ENCODE results near the gene PLCH2.

PLCH2 gene

GRCh38 chr1:2445162-2445822, 30.8 kb upstream of the PLCH2 start:
- Histone ChIP-seq H3K4me3 (ENCODE audit: low read length) (no peak overlapping the region), H3K4me1 (ENCODE audit: control insufficient read depth, low read length) (no peaks in the 10 kb centered on the region), H3K36me3 (ENCODE audit: control insufficient read depth, low read length) (no peaks in the 10 kb centered on the region), H3K27ac (ENCODE audit: low read depth, low read length) (no peak overlapping the region), H4K20me1 (ENCODE audit: control insufficient read depth, insufficient read depth, low read depth, low read length) (no peaks in the 10 kb centered on the region), H3K9me3 (ENCODE audit: control insufficient read depth, insufficient read depth, low read length) (no peaks in the 10 kb centered on the region), H3K4me2 (ENCODE audit: low read length) (no peak overlapping the region), H3F3A (ENCODE audit: control insufficient read depth, insufficient read depth) (no peaks in the 10 kb centered on the region), H3K9me2 (replicated peaks; ENCODE audit: control insufficient read depth, low read length) (no peaks in the 10 kb centered on the region), H3K79me2 (ENCODE audit: control insufficient read depth, low read length) (no peaks in the 10 kb centered on the region), H3K27me3 (ENCODE audit: control insufficient read depth, low read length) (no peaks in the 10 kb centered on the region)
- TF ChIP-seq EZH2phosphoT487 (IDR thresholded peaks at IDR 0.05; ENCODE audit: borderline replicate concordance, low read length) (no peak), CTCF (IDR thresholded peaks at IDR 0.05; ENCODE audit: low read depth, low read length, poor library complexity, severe bottlenecking) (no peak)

- H3K27ac ChIP-seq (ENCODE audit: low read depth, low read length), result no peak overlapping the region
- no peaks in the 10 kb centered on the region for H3F3A ChIP-seq (ENCODE audit: control insufficient read depth, insufficient read depth)
- no peaks in the 10 kb centered on the region for H3K9me3 ChIP-seq (ENCODE audit: control insufficient read depth, insufficient read depth, low read length)
- H3K4me3 ChIP-seq (ENCODE audit: low read length), result no peak overlapping the region
- no peaks in the 10 kb centered on the region for H3K9me2 ChIP-seq (replicated peaks; ENCODE audit: control insufficient read depth, low read length)
- H3K27me3 ChIP-seq (ENCODE audit: control insufficient read depth, low read length), result no peaks in the 10 kb centered on the region
- no peaks in the 10 kb centered on the region for H3K4me1 ChIP-seq (ENCODE audit: control insufficient read depth, low read length)
- no peaks in the 10 kb centered on the region for H3K79me2 ChIP-seq (ENCODE audit: control insufficient read depth, low read length)
- no peaks in the 10 kb centered on the region for H4K20me1 ChIP-seq (ENCODE audit: control insufficient read depth, insufficient read depth, low read depth, low read length)
- no peaks in the 10 kb centered on the region for H3K36me3 ChIP-seq (ENCODE audit: control insufficient read depth, low read length)
- H3K4me2 ChIP-seq (ENCODE audit: low read length), result no peak overlapping the region
- TF ChIP-seq CTCF (IDR thresholded peaks at IDR 0.05; ENCODE audit: low read depth, low read length, poor library complexity, severe bottlenecking) (no peak), EZH2phosphoT487 (IDR thresholded peaks at IDR 0.05; ENCODE audit: borderline replicate concordance, low read length) (no peak)
Measured at GRCh38 chr1:2445823-2446215, 30.3 kb upstream of the PLCH2 start.

- no peaks in the 10 kb centered on the region for H3K4me1 ChIP-seq (ENCODE audit: control insufficient read depth, low read length)
- H3K9me2 ChIP-seq (replicated peaks; ENCODE audit: control insufficient read depth, low read length), result no peaks in the 10 kb centered on the region
- no peak overlapping the region for H3K4me3 ChIP-seq (ENCODE audit: low read length)
- H3K79me2 ChIP-seq (ENCODE audit: control insufficient read depth, low read length), result no peaks in the 10 kb centered on the region
- H4K20me1 ChIP-seq (ENCODE audit: control insufficient read depth, insufficient read depth, low read depth, low read length), result no peaks in the 10 kb centered on the region
- no peak overlapping the region for H3K4me2 ChIP-seq (ENCODE audit: low read length)
- H3K27ac ChIP-seq (ENCODE audit: low read depth, low read length), result no peak overlapping the region
- TF ChIP-seq CTCF (IDR thresholded peaks at IDR 0.05; ENCODE audit: low read depth, low read length, poor library complexity, severe bottlenecking) (no peak), EZH2phosphoT487 (IDR thresholded peaks at IDR 0.05; ENCODE audit: borderline replicate concordance, low read length) (no peak)
- no peaks in the 10 kb centered on the region for H3K27me3 ChIP-seq (ENCODE audit: control insufficient read depth, low read length)
- no peaks in the 10 kb centered on the region for H3K36me3 ChIP-seq (ENCODE audit: control insufficient read depth, low read length)
- H3F3A ChIP-seq (ENCODE audit: control insufficient read depth, insufficient read depth), result no peaks in the 10 kb centered on the region
- H3K9me3 ChIP-seq (ENCODE audit: control insufficient read depth, insufficient read depth, low read length), result no peaks in the 10 kb centered on the region
Measured at GRCh38 chr1:2446394-2446793, 29.7 kb upstream of the PLCH2 start.

Measured in DOHH2 (cell line).